HepG2 (cell line): ENCODE measurements around the gene PDGFA. TPM values are rescaled to one million over a fixed set of nuclear protein-coding genes. Genes with fewer than 3 reads are reported as not detected.

Experiments
- AGO1 ChIP-seq: fragments of 200-400 bp; formaldehyde crosslinking; IDR thresholded peaks from 2 replicates; pipeline ENCODE4 v1.6.1; 2017; ENCODE audit warnings: mild to moderate bottlenecking, low read depth, low read length, moderate library complexity; ENCODE audit not compliant: poor library complexity, severe bottlenecking
- ARID2 ChIP-seq: sonication (generic); formaldehyde crosslinking; IDR thresholded peaks from 2 replicates; pipeline ENCODE4 v1.8.1; 2022; ENCODE audit warnings: mild to moderate bottlenecking, missing genetic modification reagents, borderline replicate concordance
- CEBPG ChIP-seq: IDR thresholded peaks from 2 replicates; pipeline ENCODE4 v1.6.1; 2016
- CEBPZ ChIP-seq: IDR thresholded peaks from 2 replicates; pipeline ENCODE4 v1.6.1; 2012; ENCODE audit warnings: low read length, improper control_type of control experiment
- ELF4 ChIP-seq: sonication (generic); formaldehyde crosslinking; IDR thresholded peaks from 2 replicates; pipeline ENCODE4 v1.5.0; 2020; ENCODE audit warnings: missing genetic modification reagents, mild to moderate bottlenecking, moderate library complexity, borderline replicate concordance
- KDM2A ChIP-seq: sonication (generic); formaldehyde crosslinking; IDR thresholded peaks from 2 replicates; pipeline ENCODE4 v1.4.0; 2020; ENCODE audit warnings: low read depth, missing genetic modification reagents, borderline replicate concordance
- MTF2 ChIP-seq: sonication (generic); formaldehyde crosslinking; IDR thresholded peaks from 2 replicates; pipeline ENCODE4 v1.5.0; 2020; ENCODE audit warnings: missing genetic modification reagents, borderline replicate concordance
- PAWR ChIP-seq: sonication (generic); formaldehyde crosslinking; IDR thresholded peaks from 2 replicates; pipeline ENCODE4 v1.4.0; 2020; ENCODE audit warnings: missing genetic modification reagents, mild to moderate bottlenecking, borderline replicate concordance
- POGK ChIP-seq: sonication (generic); formaldehyde crosslinking; conservative IDR thresholded peaks from 2 replicates; pipeline ENCODE4 v1.8.0; 2022; ENCODE audit warnings: mild to moderate bottlenecking, moderate library complexity, missing genetic modification reagents
- RBFOX2 ChIP-seq: fragments of 200-400 bp; formaldehyde crosslinking; IDR thresholded peaks from 2 replicates; pipeline ENCODE4 v1.6.1; 2017; ENCODE audit warnings: low read depth, mild to moderate bottlenecking, low read length
- TBX2 ChIP-seq: sonication (generic); formaldehyde crosslinking; IDR thresholded peaks from 2 replicates; pipeline ENCODE4 v1.5.0; 2020; ENCODE audit warnings: missing genetic modification reagents, mild to moderate bottlenecking, borderline replicate concordance
- TEAD2 ChIP-seq: sonication (generic); formaldehyde crosslinking; IDR thresholded peaks from 2 replicates; pipeline ENCODE4 v1.9.0; 2021; ENCODE audit warnings: missing genetic modification reagents
- XRCC5 ChIP-seq: fragments of 200-400 bp; formaldehyde crosslinking; optimal IDR thresholded peaks from 2 replicates; pipeline ENCODE3; 2017; ENCODE audit warnings: mild to moderate bottlenecking, low read length
- ZBTB4 ChIP-seq: sonication (generic); formaldehyde crosslinking; IDR thresholded peaks from 2 replicates; pipeline ENCODE4 v1.4.0; 2020; ENCODE audit warnings: missing genetic modification reagents, mild to moderate bottlenecking, borderline replicate concordance
- ZMYM3 ChIP-seq: sonication (generic); formaldehyde crosslinking; IDR thresholded peaks from 2 replicates; pipeline ENCODE4 v1.5.1; 2020; ENCODE audit warnings: mild to moderate bottlenecking, missing genetic modification reagents
- ZNF253 ChIP-seq: sonication (generic); formaldehyde crosslinking; IDR thresholded peaks from 2 replicates; pipeline ENCODE4 v1.8.0; 2022; ENCODE audit warnings: mild to moderate bottlenecking, missing genetic modification reagents, borderline replicate concordance
- ZNF362 ChIP-seq: sonication (generic); formaldehyde crosslinking; IDR thresholded peaks from 2 replicates; pipeline ENCODE4 v1.4.0; 2020; ENCODE audit warnings: missing genetic modification reagents, mild to moderate bottlenecking, borderline replicate concordance
- ZNF501 ChIP-seq: sonication (generic); formaldehyde crosslinking; IDR thresholded peaks from 2 replicates; pipeline ENCODE4 v1.5.1; 2020; ENCODE audit warnings: mild to moderate bottlenecking, moderate library complexity, missing genetic modification reagents
- ZNF614 ChIP-seq: IDR thresholded peaks from 2 replicates; pipeline ENCODE4 v1.6.1; 2018; ENCODE audit warnings: missing biosample characterization, missing genetic modification reagents, inconsistent platforms, borderline replicate concordance
- polyA plus RNA-seq, 8 experiments: library from polyadenylated mRNA; depleted of rRNA in 3 of 8; stranded (reverse) in 7 of 8; unstranded in 1 of 8; fragments of >200 nt; fragmentation: Illumina TruSeq in 4 of 8; extraction: Trizol in 4 of 8; gene quantifications; 2 replicates each; pipeline versions ENCODE4 v1.2.1 to v1.2.3, GENCODE V29; 2011 to 2016; ENCODE audit warnings: low read depth in 4 of 8, missing spikeins in 1 of 8, mixed read lengths in 1 of 8; ENCODE audit not compliant: insufficient read depth in 1 of 8
- total RNA-seq, 5 experiments: library from RNA; depleted of rRNA; stranded (reverse); fragments of >200 nt; fragmentation: Illumina TruSeq; extraction: Trizol; gene quantifications; 2 replicates each; pipeline ENCODE4 v1.2.3, GENCODE V29; 2016; ENCODE audit warnings: low read depth in 1 of 5

Gene PDGFA
- total and polyA plus RNA-seq, 2 of the 13 experiments (the other 11 are each of a cell fraction or from before 2014, with no cell fraction given): 1.5 to 3.4 TPM

- TF ChIP-seq XRCC5 (no peak), RBFOX2 (peak; percentile 31; the same call in 1 of the 2 replicates), ZMYM3 (CRISPR knock-in tag) (no peak), POGK (CRISPR knock-in tag) (no peak), TEAD2 (CRISPR knock-in tag) (no peak), CEBPG (no peak), ARID2 (CRISPR knock-in tag) (no peak), AGO1 (no peak), PAWR (CRISPR knock-in tag) (no peak), CEBPZ (no peak), ZNF362 (CRISPR knock-in tag) (no peak), MTF2 (CRISPR knock-in tag) (no peak), KDM2A (CRISPR knock-in tag) (peak; percentile 31; the same call in 1 of the 2 replicates), TBX2 (CRISPR knock-in tag) (no peak), ZNF253 (no peak), ZNF614 (CRISPR knock-in tag) (no peak), ZBTB4 (CRISPR knock-in tag) (no peak), ZNF501 (CRISPR knock-in tag) (no peak), ELF4 (CRISPR knock-in tag) (no peak)
These were observed 2.8 kb downstream of the PDGFA start (continued) for GRCh38 chr7:516606-517456.
